ENCODE data around the gene GSC2. TPM values are rescaled to one million over a fixed set of nuclear protein-coding genes. Genes with fewer than 3 reads are reported as not detected.

The GSC2 gene
- total RNA-seq, 1 donor from 2014 or later, result not detected

- no peaks in the 10 kb centered on the region for H3K27me3 ChIP-seq (ENCODE audit: insufficient read depth, low read length)
- FAIRE-seq (no peak), DNase-seq (ENCODE audit: low read depth) (no peak)
- no peak overlapping the region for H3K27ac ChIP-seq (ENCODE audit: low read depth, low read length)
- Mint-ChIP-seq H3K27ac (ENCODE audit: unreplicated experiment) (no peak overlapping the region), H3K9me3 (ENCODE audit: unreplicated experiment) (peaks cover 2% of the 10 kb centered on the region), H3K4me1 (ENCODE audit: low read depth, unreplicated experiment) (peaks cover 7% of the 10 kb centered on the region), H3K36me3 (ENCODE audit: low read depth, unreplicated experiment) (peaks cover 59% of the 10 kb centered on the region), H3K4me3 (ENCODE audit: unreplicated experiment) (no peak overlapping the region), H3K27me3 (ENCODE audit: low read depth, unreplicated experiment) (no peaks in the 10 kb centered on the region)
- no peaks in the 10 kb centered on the region for H3K9me3 ChIP-seq (ENCODE audit: insufficient read depth, low read depth, low read length)
- no peaks in the 10 kb centered on the region for H3K4me1 ChIP-seq (ENCODE audit: insufficient read depth, low read length)
- no peak overlapping the region for H2AFZ ChIP-seq (ENCODE audit: low read depth, low read length)
- H3K79me2 ChIP-seq (ENCODE audit: insufficient read depth, low read length), result no peaks in the 10 kb centered on the region
- no peak overlapping the region for H3K4me2 ChIP-seq (ENCODE audit: low read length)
- no peaks in the 10 kb centered on the region for H3K36me3 ChIP-seq (ENCODE audit: insufficient read depth, low read length)
- no peak overlapping the region for H3K4me3 ChIP-seq (ENCODE audit: insufficient read depth, low read depth, low read length)
- no peaks in the 10 kb centered on the region for H4K20me1 ChIP-seq (ENCODE audit: insufficient read depth, low read length)
- TF ChIP-seq CTCF (IDR thresholded peaks at IDR 0.05; ENCODE audit: insufficient read depth, low read depth, low read length) (no peak), EZH2 (IDR thresholded peaks at IDR 0.05; ENCODE audit: insufficient read depth, low read length) (no peak)
- no peak overlapping the region for H3K9ac ChIP-seq (ENCODE audit: low read length)
Measured at GRCh38 chr22:19193879-19194278, 43.8 kb upstream of the GSC2 start.

- H3K36me3 Mint-ChIP-seq (ENCODE audit: low read depth, unreplicated experiment), result peaks cover 47% of the 10 kb centered on the region
- H4K20me1 ChIP-seq (ENCODE audit: insufficient read depth, low read length), result no peaks in the 10 kb centered on the region
- TF ChIP-seq CTCF (IDR thresholded peaks at IDR 0.05; ENCODE audit: insufficient read depth, low read depth, low read length) (no peak), EZH2 (IDR thresholded peaks at IDR 0.05; ENCODE audit: insufficient read depth, low read length) (no peak)
- no peak overlapping the region for H3K9ac ChIP-seq (ENCODE audit: low read length)
- no peak overlapping the region for H3K4me3 ChIP-seq (ENCODE audit: insufficient read depth, low read depth, low read length)
- H3K4me1 ChIP-seq (ENCODE audit: insufficient read depth, low read length), result peaks cover 6% of the 10 kb centered on the region
- no peak overlapping the region for H2AFZ ChIP-seq (ENCODE audit: low read depth, low read length)
- no peak overlapping the region for H3K27ac Mint-ChIP-seq (ENCODE audit: unreplicated experiment)
- no peaks in the 10 kb centered on the region for H3K27me3 Mint-ChIP-seq (ENCODE audit: low read depth, unreplicated experiment)
- no peaks in the 10 kb centered on the region for H3K79me2 ChIP-seq (ENCODE audit: insufficient read depth, low read length)
- no peaks in the 10 kb centered on the region for H3K36me3 ChIP-seq (ENCODE audit: insufficient read depth, low read length)
- H3K27ac ChIP-seq (ENCODE audit: low read depth, low read length), result no peak overlapping the region
- H3K4me3 Mint-ChIP-seq (ENCODE audit: unreplicated experiment), result no peak overlapping the region
- H3K9me3 Mint-ChIP-seq (ENCODE audit: unreplicated experiment), result no peaks in the 10 kb centered on the region
- DNase-seq (ENCODE audit: low read depth) (no peak), FAIRE-seq (no peak)
- no peak overlapping the region for H3K4me2 ChIP-seq (ENCODE audit: low read length)
- peaks cover 3% of the 10 kb centered on the region for H3K4me1 Mint-ChIP-seq (ENCODE audit: low read depth, unreplicated experiment)
- no peaks in the 10 kb centered on the region for H3K27me3 ChIP-seq (ENCODE audit: insufficient read depth, low read length)
- no peaks in the 10 kb centered on the region for H3K9me3 ChIP-seq (ENCODE audit: insufficient read depth, low read depth, low read length)
Measured at GRCh38 chr22:19187716-19188563, 37.8 kb upstream of the GSC2 start.
